ENCODE data around the gene PRRG2. TPM values are rescaled to one million over a fixed set of nuclear protein-coding genes. Genes with fewer than 3 reads are reported as not detected.

PRRG2 gene
- total and polyA plus RNA-seq, 9 of the 15 experiments (the other 6 are each of a cell fraction or from before 2014, with no cell fraction given): 0.06 to 1.1 (median 0.33) TPM

DNA sequence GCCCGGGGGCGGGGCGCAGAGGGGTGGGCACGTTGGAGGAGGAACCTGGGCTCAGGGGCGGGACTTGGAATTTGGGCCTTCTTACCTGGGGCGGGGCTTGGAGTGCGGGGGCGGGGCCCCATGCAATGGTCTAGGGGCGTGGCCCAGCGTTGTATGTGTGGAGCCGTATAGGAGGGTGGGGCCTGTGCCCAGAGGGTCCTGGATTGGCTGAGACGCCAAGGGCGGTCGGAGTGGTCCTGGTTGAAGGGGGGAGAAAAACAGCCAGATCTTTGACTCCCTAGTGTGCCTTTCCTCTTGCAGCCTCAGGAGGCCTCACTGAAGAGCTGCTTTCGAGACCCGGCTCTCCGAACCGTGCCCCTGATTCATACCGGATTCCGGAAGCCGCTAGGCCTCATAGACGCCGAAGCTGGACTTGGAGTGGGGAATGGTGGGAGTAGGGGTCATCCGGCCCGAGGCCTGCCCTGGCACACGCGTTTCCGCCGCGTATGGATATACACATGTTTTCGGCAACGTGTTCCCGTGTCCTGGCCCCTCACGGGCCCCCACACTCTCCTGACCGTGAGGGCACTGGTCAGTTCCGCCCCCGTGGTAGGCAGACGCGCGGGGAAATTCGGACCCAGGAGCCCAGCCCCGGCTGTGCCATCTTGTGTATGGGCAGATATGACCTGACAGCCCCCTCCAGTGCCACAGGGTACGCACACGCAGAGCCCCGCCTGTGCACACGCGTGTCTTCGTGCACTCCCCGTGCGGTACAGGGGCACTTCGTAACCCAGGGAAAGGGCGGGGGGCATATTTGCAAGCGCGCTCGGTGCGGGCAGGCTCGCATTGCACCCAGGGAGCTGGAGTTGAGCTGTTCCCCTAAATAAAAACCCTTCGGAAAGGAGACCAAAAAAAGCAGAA is 9.2 kb downstream of the PRRG2 start (continued):
- no peak; the same call in 1 of the 2 replicates for TF ChIP-seq NR2C1 (IDR thresholded peaks at IDR 0.05)
- no peak for TF ChIP-seq NR2C1 (tag; IDR thresholded peaks at IDR 0.05)
- TF ChIP-seq, protein P1, sequence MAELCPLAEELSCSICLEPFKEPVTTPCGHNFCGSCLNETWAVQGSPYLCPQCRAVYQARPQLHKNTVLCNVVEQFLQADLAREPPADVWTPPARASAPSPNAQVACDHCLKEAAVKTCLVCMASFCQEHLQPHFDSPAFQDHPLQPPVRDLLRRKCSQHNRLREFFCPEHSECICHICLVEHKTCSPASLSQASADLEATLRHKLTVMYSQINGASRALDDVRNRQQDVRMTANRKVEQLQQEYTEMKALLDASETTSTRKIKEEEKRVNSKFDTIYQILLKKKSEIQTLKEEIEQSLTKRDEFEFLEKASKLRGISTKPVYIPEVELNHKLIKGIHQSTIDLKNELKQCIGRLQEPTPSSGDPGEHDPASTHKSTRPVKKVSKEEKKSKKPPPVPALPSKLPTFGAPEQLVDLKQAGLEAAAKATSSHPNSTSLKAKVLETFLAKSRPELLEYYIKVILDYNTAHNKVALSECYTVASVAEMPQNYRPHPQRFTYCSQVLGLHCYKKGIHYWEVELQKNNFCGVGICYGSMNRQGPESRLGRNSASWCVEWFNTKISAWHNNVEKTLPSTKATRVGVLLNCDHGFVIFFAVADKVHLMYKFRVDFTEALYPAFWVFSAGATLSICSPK (IDR thresholded peaks at IDR 0.05; ENCODE audit: borderline replicate concordance): 0 out of 2 replicates have a peak, but pooled peaks have one; percentile 83
- TF ChIP-seq KDM1A (IDR thresholded peaks at IDR 0.05): no peak; a peak in 1 of 4 replicates
- 0 out of 2 replicates have a peak, but pooled peaks have one; percentile 35 for TF ChIP-seq RB1 (IDR thresholded peaks at IDR 0.05; ENCODE audit: low read depth)
- TF ChIP-seq ZNF239 (CRISPR knock-in tag; IDR thresholded peaks at IDR 0.05): no peak
- no peak for TF ChIP-seq ZNF3 (CRISPR knock-in tag; IDR thresholded peaks at IDR 0.05)
- TF ChIP-seq, protein P2, sequence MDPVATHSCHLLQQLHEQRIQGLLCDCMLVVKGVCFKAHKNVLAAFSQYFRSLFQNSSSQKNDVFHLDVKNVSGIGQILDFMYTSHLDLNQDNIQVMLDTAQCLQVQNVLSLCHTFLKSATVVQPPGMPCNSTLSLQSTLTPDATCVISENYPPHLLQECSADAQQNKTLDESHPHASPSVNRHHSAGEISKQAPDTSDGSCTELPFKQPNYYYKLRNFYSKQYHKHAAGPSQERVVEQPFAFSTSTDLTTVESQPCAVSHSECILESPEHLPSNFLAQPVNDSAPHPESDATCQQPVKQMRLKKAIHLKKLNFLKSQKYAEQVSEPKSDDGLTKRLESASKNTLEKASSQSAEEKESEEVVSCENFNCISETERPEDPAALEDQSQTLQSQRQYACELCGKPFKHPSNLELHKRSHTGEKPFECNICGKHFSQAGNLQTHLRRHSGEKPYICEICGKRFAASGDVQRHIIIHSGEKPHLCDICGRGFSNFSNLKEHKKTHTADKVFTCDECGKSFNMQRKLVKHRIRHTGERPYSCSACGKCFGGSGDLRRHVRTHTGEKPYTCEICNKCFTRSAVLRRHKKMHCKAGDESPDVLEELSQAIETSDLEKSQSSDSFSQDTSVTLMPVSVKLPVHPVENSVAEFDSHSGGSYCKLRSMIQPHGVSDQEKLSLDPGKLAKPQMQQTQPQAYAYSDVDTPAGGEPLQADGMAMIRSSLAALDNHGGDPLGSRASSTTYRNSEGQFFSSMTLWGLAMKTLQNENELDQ (CRISPR knock-in tag; IDR thresholded peaks at IDR 0.05; ENCODE audit: borderline replicate concordance): no peak; the same call in 1 of the 2 replicates
- TF ChIP-seq, protein P3, sequence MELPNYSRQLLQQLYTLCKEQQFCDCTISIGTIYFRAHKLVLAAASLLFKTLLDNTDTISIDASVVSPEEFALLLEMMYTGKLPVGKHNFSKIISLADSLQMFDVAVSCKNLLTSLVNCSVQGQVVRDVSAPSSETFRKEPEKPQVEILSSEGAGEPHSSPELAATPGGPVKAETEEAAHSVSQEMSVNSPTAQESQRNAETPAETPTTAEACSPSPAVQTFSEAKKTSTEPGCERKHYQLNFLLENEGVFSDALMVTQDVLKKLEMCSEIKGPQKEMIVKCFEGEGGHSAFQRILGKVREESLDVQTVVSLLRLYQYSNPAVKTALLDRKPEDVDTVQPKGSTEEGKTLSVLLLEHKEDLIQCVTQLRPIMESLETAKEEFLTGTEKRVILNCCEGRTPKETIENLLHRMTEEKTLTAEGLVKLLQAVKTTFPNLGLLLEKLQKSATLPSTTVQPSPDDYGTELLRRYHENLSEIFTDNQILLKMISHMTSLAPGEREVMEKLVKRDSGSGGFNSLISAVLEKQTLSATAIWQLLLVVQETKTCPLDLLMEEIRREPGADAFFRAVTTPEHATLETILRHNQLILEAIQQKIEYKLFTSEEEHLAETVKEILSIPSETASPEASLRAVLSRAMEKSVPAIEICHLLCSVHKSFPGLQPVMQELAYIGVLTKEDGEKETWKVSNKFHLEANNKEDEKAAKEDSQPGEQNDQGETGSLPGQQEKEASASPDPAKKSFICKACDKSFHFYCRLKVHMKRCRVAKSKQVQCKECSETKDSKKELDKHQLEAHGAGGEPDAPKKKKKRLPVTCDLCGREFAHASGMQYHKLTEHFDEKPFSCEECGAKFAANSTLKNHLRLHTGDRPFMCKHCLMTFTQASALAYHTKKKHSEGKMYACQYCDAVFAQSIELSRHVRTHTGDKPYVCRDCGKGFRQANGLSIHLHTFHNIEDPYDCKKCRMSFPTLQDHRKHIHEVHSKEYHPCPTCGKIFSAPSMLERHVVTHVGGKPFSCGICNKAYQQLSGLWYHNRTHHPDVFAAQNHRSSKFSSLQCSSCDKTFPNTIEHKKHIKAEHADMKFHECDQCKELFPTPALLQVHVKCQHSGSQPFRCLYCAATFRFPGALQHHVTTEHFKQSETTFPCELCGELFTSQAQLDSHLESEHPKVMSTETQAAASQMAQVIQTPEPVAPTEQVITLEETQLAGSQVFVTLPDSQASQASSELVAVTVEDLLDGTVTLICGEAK (IDR thresholded peaks at IDR 0.05): peak; percentile 72
- TF ChIP-seq, protein P3 (CRISPR knock-in tag; IDR thresholded peaks at IDR 0.05): no peak
- no peak for TF ChIP-seq POLR3G (IDR thresholded peaks at IDR 0.05; ENCODE audit: extremely low read depth, insufficient read length, insufficient replicate concordance)
- TF ChIP-seq ESRRB (CRISPR knock-in tag; IDR thresholded peaks at IDR 0.05; ENCODE audit: borderline replicate concordance): no peak
- TF ChIP-seq U2AF1 (optimal IDR thresholded peaks at IDR 0.05; ENCODE audit: low read depth, low read length): no peak
- TF ChIP-seq KLF1 (tag; IDR thresholded peaks at IDR 0.05): 0 out of 2 replicates have a peak, but pooled peaks have one; percentile 19
